Measurements from ENCODE around the gene ZMYND19. TPM values are rescaled to one million over a fixed set of nuclear protein-coding genes. Genes with fewer than 3 reads are reported as not detected.
"Not testable (repeated sequence)": the region's sequence is repeated elsewhere in the genome, so short reads cannot be mapped to it uniquely, and the experiment has no call there.

Gene ZMYND19
- total RNA-seq, result 18.6 TPM
- long read RNA-seq, partial matches to known transcripts, result 1 of 3 reads
- long read RNA-seq, other reads (novel, unspliced or antisense), result 2 of 3 reads

DNA sequence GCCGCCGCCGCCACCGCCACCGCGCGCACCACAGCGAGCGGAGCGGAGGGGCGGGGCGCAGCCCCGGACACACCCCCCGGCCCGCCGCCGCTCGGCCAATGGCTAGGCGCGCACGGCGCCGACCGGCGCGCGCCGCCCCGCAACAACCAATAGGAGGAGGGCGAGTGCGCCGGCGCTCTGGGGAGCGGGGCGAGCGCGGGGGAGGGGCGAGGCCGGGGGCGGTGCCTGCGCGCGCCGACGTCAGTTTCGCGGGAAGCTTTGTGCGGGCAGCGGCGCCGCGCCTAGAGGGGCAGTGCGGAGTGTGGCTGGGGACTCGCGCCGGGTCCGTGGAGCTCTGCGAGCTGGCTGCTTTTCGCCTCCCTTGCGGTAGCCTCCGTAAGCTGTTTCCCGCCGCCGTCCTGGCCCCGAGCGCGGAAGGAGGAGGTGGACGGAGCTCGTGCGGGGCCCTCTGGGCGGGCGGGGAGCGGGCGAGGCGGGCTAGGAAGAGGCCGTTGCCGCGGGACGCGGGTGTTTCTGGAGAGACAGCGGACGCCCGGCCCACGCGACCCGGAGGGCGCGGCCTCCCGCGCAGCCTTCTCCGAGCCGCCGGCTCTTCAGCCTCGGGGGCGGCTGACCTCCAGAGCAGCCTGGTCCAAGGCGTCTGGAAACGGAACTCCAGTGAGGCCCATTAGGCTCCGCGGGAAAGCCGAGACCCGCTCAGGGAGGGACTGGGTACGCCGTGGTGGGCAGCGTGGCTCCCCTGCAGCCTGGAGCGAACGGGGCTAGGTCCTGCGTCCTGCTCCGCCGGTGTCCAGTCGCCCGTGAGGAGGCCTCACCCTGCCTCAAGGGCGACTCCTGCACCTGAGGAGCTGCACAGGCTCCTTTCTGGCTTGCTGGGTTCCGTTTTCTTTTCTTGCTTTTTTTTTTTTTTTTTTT is at the start of gene ZMYND19:
Gene ZMYND19, minus strand, starts transcription at position 44 of the 915 bp plus-strand sequence. CDS start 249 bp downstream, outside the sequence.
- peak; percentile 98 for DNase-seq (ENCODE audit: low spot score)

DNA sequence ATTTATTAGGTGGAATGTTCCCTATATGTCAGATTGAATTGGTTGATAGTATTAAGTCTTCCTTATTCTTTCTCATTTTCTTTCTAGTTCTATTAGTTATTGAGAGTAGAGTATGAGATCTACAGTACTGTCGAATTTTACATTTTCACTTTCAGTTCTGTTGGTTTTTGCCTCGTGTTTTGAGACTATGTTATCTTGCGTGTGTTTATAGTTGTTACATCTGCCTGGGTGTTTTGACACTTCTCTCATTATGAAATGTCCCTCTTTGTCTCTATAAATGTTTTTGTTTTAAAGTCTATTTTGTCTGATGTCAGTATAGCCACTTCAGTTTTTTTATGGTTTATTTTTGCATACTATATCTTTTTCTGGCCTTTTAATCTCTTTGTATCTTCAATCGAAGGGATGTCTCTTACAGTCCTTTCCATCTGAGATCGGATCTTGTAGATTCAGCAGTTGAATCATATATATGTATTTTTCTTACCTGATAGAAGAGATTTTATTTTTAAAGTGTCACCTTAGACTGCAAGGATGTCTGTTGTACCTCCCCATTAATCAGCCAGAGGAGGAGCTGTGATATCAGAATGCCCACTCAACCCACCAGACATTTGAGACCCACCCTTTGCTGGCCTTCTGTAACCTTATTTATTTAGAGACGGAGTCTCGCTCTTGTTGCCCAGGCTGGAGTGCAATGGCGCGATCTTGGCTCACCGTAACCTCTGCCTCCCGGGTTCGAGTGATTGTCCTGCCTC is 49.2 kb upstream of the ZMYND19 start:
- no peak for DNase-seq (ENCODE audit: low spot score)

DNA sequence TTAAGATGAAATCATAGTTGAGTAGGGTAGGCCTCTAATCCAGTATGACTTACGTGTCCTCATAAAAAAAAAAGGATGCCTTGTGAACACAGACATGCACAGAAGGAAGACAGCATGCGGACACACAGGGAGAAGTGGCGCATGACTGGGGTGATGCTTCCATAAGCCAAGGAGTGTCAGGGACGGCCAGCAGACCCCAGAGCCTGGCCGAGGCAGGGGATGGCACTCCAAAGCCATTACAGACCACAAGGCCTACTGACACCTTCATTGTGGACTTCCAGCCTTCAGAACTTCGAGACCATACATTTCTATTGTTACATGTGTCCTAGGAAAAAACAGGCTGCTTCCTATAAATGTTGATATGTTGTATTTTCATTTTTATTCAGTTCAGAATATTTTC is 48.4 kb upstream of the ZMYND19 start:
- no peak for DNase-seq (ENCODE audit: low spot score)

DNA sequence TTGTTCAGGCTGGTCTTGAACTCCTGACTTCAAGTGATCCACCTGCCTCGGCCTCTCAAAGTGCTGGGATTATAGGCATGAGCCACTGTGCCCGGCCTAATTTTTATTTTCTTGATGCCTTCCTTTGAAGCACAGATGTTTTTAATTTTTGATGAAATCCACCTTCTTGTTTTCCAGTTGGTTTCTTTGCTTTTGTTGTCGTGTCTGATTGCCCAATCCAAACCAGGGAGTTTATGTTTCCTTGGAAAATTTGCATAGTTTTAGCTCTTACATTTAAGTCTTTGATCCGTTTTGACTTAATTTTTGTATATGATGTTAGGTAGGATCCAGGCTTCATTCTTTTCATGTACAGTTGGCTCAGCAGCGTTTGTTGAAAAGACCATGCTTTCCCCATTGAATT is 43.7 kb upstream of the ZMYND19 start:
- no peak for DNase-seq (ENCODE audit: low spot score)

DNA sequence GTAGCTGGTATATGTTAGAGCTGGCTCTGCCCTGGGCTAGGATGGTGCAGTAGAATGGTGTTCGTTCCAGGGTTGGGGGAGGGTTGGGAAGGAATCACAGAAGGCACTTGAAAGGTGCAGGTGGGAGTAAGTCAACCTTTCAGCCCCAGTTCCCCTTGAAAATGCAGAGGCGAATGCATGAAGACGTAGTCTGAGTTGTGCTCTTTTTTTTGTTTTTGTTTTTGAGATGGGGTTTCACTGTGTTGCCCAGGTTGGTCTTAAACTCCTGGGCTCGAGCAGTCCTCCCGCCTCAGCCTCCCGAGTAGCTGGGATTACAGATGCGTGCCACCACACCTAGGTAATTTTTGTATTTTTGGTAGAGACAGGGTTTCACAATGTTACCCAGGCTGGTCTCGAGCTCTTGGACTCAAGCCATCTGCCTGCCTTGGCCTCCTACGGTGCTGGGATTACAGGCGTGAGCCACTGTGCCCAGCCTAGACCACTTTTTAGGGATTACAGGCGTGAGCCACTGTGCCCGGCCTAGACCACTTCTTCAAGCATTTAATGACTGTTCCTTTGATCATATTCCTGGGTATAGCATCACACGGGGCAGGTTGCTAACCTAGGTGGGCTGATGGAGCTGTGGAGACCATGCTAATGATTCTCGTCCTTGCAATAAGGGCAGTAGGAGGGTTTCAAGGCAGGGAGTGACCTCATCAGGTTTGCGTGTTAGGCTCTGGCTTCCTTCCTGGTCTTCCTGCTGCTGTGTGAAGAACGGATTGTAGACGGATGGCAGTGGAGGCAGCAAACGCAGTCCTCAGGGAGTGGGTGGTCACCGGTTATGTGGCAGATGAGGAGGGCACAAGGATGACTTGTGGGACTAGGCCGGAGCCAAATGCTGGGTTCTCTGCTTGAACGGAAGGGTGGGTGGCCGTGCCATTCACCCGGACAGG is 42.2 kb upstream of the ZMYND19 start:
- no peak for DNase-seq (ENCODE audit: low spot score)

DNA sequence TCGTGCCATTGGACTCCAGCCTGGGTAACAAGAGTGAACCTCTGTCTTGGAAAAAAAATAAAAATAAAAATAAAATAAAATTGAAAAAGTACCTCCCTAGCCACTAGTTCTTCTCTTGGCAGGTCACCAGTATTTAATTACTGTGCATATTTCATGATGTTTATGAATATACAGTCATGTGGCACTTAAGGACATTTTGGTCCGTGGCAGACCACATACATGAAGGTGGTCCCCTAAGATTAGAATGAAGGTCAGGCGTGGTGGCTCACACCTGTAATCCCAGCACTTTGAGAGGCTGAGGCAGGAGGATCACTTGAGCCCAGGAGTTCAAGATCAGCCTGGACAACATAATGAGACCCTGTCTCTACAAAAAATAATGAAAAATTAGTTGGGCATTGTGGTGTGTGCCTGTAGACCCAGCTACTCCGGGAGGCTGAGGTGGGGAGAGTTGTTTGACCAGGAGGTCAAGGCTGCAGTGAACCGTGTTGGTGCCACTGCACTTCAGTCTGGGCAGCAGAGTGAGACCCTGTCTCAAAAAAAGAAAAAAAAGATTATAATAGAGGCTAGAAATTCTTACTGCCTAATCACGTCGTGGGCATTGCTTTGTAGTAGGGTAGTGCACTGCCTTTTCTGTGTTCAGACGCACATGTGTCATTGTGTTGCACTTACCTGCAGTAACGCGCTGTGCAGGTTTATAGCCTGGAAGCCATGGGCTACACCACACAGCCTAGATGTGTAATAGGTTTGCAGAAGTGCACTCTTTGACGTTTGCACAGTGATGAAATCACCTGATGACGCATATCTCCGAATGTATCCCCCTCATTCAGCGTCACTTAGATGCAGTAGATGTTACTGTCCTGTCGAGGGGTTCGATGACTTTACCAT is 41.3 kb upstream of the ZMYND19 start:
- DNase-seq (ENCODE audit: low spot score), result no peak

DNA sequence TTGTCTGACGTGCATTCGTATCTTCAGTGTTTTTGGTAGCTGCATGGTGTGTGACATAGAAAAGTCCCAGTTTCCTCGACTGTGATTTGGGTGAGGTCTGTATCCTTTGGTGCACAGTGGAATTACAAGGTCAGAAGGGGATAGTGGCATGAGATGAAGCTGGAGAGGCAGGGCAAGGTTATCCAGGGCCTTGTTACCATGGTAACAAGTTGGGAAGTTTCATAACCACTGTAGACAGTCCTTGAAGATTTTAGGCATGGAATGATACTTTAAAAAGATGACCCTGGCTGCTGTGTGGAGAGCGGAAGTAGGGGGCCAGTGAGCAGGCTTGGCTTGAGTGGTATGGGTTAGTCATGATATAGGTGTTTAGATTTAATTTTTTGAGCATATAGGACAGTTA is 40.4 kb upstream of the ZMYND19 start:
- no peak for DNase-seq (ENCODE audit: low spot score)

DNA sequence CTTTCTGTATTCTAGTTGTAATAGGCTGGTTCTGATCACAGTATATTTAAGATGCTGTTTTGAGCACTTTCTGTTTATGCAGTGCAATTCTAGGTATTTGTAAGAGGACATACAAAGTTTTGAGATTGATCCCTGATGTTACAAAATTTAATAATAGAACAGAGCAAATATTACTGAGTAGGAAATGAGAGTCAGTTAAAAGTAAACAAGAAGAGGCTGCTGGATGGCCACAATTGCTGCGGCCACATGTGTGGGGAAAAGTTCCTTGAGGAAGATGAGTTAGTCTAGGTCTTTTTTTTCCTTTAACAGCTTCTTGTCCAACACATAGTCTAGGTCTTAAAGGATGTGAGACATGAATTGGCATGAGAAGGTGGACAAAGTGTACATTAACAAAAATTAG is 39.8 kb upstream of the ZMYND19 start:
- DNase-seq (ENCODE audit: low spot score), result no peak

DNA sequence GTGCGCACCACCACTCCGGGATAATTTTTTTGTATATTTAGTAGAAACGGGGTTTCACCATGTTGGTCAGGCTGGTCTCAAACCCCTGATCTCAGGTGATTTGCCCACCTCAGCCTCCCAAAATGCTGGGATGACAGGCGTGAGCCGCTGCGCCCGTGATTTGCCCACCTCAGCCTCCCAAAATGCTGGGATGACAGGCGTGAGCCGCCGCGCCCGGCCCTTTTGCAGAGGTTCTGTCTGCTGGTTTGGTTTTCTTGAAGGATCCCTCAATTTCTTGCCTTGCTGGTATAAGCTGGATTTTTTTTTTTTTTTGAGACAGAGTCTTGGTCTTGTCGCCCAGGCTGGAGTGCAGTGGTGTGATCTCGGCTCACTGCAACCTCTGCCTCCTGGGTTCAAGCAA is 37.1 kb upstream of the ZMYND19 start:
- not testable (repeated sequence) for DNase-seq (ENCODE audit: low spot score)

DNA sequence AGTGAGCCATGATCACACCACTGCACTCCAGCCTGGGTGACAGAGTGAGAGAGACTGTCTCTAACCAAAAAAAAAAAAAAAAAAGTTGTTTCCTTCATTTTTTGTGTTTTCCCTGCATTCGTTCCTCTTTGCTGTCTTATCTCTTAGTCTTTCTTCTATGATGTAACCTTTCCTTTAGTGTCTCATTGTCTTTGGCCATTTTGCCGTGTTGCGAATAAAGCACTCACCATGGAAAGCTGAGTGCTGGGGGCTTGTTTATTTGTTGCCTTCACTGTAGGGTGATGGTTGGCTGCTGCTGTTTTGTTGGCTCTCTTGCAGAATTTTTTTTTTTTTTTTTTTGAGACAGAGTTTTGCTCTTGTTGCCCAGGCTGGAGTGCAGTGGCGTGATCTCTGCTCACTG is 36.2 kb upstream of the ZMYND19 start:
- DNase-seq (ENCODE audit: low spot score), result no peak

DNA sequence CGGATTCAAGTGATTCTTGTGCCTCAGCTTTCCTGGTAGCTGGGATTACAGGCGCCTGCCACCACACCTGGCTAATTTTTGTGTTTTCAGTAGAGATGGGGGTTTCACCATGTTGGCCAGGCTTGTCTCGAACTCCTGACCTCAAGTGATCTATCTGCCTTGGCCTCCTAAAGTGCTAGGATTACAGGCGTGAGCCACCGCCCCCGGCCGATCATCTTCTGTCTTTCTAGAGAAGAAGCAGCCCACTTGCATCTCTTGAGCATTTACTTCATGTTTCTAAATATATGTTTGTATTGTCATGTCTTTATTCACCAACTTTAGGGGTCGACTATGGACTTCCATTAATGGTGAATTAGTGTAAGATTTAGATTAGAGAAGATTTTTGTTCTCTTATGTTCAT is 31.9 kb upstream of the ZMYND19 start:
- not testable (repeated sequence) for DNase-seq (ENCODE audit: low spot score)

DNA sequence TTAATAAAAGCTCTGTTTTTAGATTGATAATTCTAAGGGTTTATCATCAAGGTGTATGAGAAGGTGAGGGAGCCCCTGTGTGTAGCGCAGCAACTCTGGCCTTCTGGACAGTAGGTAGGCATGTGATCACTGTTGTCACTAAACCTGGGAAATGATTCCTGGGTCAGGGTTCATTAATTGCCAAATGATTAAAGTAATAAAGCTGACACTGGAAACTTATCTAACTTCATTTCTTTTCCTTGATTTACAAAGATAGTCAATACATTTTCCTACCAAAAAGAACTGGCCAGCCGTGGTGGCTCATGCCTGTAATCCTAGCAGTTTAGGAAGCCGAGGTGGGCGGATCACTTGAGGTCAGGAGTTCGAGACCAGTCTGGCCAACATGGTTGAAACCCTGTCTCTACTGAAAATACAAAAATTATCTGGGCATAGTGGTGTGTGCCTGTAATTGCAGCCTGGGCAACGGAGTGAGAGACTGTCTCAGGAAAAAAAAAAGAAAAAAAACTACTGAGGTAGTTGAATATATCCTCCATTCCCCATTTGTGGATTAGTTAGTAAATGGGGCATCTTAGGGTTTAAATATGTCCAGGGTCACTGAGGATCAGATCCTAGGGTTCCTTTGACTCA is 30.9 kb upstream of the ZMYND19 start:
- no peak for DNase-seq (ENCODE audit: low spot score)

DNA sequence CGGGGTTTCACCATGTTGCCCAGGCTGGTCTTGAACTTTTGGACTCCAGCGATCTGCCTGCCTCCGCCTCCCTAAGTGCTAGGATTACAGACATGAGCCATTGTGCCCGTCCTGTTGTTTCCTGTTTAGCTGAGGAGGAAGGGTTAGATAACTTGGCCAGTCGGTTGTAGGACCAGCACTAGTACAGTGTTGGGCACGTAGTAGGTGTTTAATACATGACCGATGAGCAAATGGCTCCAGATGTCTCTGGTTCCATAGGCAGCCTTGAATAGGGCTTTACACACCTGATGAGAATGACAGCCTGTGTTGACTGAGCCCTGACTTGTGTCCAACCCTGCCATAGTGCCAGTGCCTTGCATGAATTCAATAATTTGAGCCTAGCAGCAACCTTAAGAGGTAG is 30.3 kb upstream of the ZMYND19 start:
- no peak for DNase-seq (ENCODE audit: low spot score)

DNA sequence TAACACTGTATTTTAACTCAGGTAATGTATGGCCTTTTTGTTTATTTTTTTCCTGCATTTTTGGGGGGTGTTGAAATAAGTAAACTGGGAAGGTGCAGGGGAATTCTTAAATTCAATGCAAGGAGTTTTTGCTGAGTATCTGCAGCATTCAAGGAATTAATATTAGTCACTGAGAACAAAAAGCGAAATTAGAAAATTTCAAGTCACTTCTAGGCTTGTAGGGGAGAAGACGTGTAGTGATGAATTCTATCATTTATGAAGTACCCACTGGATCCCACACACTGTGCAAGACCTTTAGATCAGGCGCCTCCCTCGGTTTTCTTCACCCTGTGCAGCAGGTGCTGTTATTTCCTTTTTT is 29.7 kb upstream of the ZMYND19 start:
- no peak for DNase-seq (ENCODE audit: low spot score)

DNA sequence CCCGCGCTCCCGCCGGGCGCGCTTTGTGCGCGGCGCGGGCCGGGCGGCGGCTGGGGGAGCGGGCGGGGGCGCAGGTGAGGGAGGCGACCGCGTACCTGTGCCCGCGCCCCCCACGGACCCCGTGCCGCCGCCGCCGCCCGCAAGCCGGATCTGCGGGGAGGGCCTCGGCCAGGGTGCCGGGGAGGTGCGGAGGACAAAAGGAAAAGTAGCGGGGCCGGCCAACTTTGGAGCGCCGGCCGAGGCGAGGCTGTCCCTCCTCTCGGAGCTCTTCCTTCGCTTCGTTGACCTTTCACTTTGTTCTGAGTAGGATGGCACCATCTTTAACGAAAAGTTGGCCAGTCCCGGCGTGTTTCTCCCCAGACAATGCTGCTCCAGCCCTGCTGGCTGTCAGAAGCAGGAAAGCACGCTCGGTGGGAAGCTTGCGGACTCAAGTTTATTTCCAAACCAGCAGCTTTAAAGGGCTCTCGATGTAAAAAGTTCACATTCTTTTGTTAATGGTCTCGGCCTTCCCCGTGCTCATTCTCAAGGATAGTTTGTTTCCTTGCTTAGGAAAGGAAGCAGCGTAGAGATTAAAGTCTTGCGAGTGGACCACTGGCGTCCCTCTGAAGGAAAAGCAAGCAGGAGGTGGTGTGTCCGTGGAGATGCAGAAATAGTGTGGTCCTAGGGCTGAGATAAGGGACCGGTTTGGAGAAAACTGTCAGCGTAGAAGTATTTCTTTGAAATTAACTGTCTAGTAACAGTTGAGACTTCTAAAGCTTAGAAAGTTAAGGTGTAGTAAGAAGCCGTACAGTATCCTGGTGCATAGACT is 29.1 kb upstream of the ZMYND19 start:
- DNase-seq (ENCODE audit: low spot score), result no peak

DNA sequence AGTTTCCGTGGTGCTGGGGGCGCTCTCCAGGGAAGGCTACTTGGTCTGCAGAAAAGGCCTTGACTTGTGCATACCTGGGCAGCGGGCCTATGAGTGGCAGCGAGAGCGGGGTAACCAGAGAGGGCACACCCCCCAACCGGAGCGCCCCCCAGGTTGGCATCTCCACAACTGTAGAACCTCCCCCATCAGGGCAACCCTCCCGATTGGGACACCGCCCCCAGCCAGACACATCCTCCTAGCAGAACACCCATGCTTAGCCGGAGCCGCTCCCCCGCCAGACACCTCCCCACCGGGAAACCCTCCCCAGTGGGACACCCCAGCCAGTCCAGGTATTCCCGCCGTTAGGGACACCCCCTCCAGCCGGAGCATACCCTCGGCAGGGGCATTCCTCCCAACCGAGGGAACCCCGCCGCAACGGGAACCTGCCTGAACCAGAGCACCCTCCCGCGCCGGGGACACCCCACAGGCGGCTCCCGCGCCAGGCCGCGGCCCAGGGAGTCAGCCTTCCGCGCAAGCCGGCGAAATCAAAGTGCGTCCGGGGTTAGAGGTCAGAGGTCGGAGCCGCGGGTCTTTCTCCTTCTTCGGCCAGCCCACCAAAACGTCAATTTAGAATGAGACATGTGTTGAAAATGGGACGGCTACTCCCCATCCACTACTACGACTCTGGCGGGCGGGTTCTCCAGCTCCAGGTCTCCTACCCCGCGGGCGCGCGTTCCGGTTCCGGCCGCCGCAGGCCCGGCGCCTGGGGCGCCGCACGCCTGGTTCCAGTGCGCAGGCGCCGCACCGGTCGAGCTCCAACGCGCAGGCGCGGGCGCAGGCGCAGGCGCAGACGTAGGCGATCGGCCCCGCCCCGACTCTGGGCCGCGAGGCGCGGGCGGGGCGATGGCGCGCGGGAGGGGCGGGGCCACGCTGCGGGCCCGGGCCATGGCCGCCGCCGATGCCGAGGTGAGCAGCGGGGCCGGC is 28.1 kb upstream of the ZMYND19 start, which contains the start of gene EHMT1:
Gene EHMT1, plus strand, starts transcription at position 901 of the 963 bp plus-strand sequence. Its CDS starts 24 bp downstream, at position 925.
- peak; percentile 96 for DNase-seq (ENCODE audit: low spot score)

DNA sequence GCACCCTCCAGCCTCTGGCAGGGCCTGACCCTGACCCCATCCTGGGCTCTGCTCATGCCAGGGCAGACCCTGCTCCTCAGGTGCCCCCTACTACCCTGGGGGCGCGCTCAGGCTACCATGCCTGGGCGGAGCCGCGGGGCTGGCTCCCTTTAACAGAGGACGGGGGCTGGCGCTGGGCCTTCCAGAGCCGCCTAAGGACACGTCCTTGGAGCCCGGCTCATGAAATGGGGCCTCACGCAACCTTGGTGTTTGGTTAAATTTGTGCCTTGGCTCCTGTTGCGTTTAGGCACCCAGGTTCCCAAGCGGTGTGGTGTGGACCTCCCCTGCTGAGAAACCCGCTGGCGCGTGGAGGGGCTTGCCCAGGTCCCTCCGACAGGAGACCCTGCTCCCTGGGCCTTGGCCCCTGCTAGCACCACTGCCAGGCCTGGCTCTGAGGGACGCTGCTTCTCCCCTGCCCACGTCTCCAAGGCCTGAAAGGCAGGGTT is 25.1 kb upstream of the ZMYND19 start:
- no peak for DNase-seq (ENCODE audit: low spot score)

All from mesenteric fat pad (tissue), 1 donor.